H1 (cell line): ENCODE data around the gene ZBTB1. TPM values are rescaled to one million over a fixed set of nuclear protein-coding genes. Genes with fewer than 3 reads are reported as not detected.

ENCODE experiments used
- CTCF ChIA-PET: fragments of 300-600 bp; sonication (Branson Sonifier 250); formaldehyde crosslinking; loops from one replicate; lab custom pipeline; 2021; ENCODE audit not compliant: partially characterized antibody; lab: Charles Lee
- POLR2A ChIA-PET: fragments of 300-600 bp; sonication (Branson Sonifier 250); formaldehyde crosslinking; loops from one replicate; lab custom pipeline; 2021; ENCODE audit warnings: inconsistent platforms; ENCODE audit not compliant: partially characterized antibody; lab: Charles Lee
- DNase-seq, 2 experiments: peaks; one replicate each; pipeline versions ENCODE4 v3.0.0 to v3.0.0-alpha.2; 2010 to 2022; ENCODE audit warnings: low spot score in 2 of 2, low read depth in 1 of 2, mixed read lengths in 1 of 2
- FAIRE-seq: peaks from 2 replicates; lab custom pipeline; 2011; peaks lifted over from hg19 to GRCh38; lab: Jason Lieb, UNC
- H2AFZ ChIP-seq: 2 replicates; pipeline ENCODE4 v1.8.1; 2012; ENCODE audit warnings: low read length, inconsistent platforms
- H2AK5ac ChIP-seq: 2 replicates; pipeline ENCODE4 v1.6.1; 2013; ENCODE audit warnings: low read depth, low read length
- H2BK120ac ChIP-seq: replicated peaks from 2 replicates; pipeline ENCODE3; 2013; ENCODE audit warnings: low read depth, low read length, inconsistent platforms
- H2BK12ac ChIP-seq: 2 replicates; pipeline ENCODE4 v1.6.1; 2013; ENCODE audit warnings: low read depth, low read length
- H2BK15ac ChIP-seq: 2 replicates; pipeline ENCODE4 v1.6.1; 2013; ENCODE audit warnings: low read length
- H2BK20ac ChIP-seq: 2 replicates; pipeline ENCODE4 v1.6.1; 2013; ENCODE audit warnings: low read length
- H2BK5ac ChIP-seq: 2 replicates; pipeline ENCODE4 v1.6.1; 2013; ENCODE audit warnings: low read depth, low read length
- H3K14ac ChIP-seq: 2 replicates; pipeline ENCODE4 v1.6.1; 2013; ENCODE audit warnings: inconsistent platforms; ENCODE audit not compliant: insufficient read length
- H3K18ac ChIP-seq: 2 replicates; pipeline ENCODE4 v1.6.1; 2013; ENCODE audit warnings: low read length; ENCODE audit errors: extremely low read depth
- H3K23ac ChIP-seq: 2 replicates; pipeline ENCODE4 v1.6.1; 2013; ENCODE audit warnings: inconsistent platforms; ENCODE audit not compliant: insufficient read length
- H3K23me2 ChIP-seq: 2 replicates; pipeline ENCODE4 v1.6.1; 2013; ENCODE audit warnings: low read depth, low read length
- H3K27ac ChIP-seq: 2 replicates; pipeline ENCODE4 v1.6.1; 2011; ENCODE audit warnings: low read depth, low read length, inconsistent platforms
- H3K27me3 ChIP-seq, 4 experiments: replicated peaks in 1 of 4; 1 replicate in 1 of 4; 2 replicates in 3 of 4; pipeline versions ENCODE4 v1.6.1 to v1.8.1; 2011 to 2013; ENCODE audit warnings: low read length in 3 of 4, mild to moderate bottlenecking in 3 of 4, inconsistent platforms in 2 of 4, mixed read lengths in 2 of 4, moderate library complexity in 1 of 4; ENCODE audit not compliant: control insufficient read depth in 3 of 4, insufficient read depth in 3 of 4; ENCODE audit errors: extremely low read depth in 1 of 4
- H3K36me3 ChIP-seq, 4 experiments: 2 replicates each; pipeline versions ENCODE4 v1.6.1 to v1.8.1; 2011 to 2013; ENCODE audit warnings: mild to moderate bottlenecking in 4 of 4, low read length in 3 of 4, moderate library complexity in 2 of 4, control low read depth in 1 of 4, inconsistent platforms in 1 of 4; ENCODE audit not compliant: insufficient read depth in 4 of 4, control insufficient read depth in 2 of 4
- H3K4ac ChIP-seq: replicated peaks from 2 replicates; pipeline ENCODE3; 2013; ENCODE audit warnings: low read length, low read depth, mixed read lengths, inconsistent platforms; ENCODE audit not compliant: insufficient read length
- H3K4me1 ChIP-seq, 4 experiments: replicated peaks in 1 of 4; 1 replicate in 1 of 4; 2 replicates in 3 of 4; pipeline versions ENCODE4 v1.6.1 to v1.8.1; 2011 to 2013; ENCODE audit warnings: low read length in 3 of 4, inconsistent platforms in 2 of 4, mixed read lengths in 1 of 4; ENCODE audit not compliant: insufficient read depth in 4 of 4, control insufficient read depth in 3 of 4
- H3K4me2 ChIP-seq, 2 experiments: 2 replicates each; pipeline versions ENCODE4 v1.6.1 to v1.8.1; 2011 to 2013; ENCODE audit warnings: low read depth in 2 of 2, low read length in 2 of 2, control low read depth in 1 of 2, inconsistent platforms in 1 of 2, mild to moderate bottlenecking in 1 of 2; ENCODE audit not compliant: insufficient read depth in 1 of 2
- H3K4me3 ChIP-seq, 4 experiments: fragments of 200-600, 300-600 bp in 1 of 4; sonication (generic), shearing (Covaris generic), sonication (Bioruptor Twin) in 1 of 4; 2 replicates each; pipeline versions ENCODE4 v1.5.1 to v1.8.1; 2011 to 2016; ENCODE audit warnings: low read length in 4 of 4, low read depth in 3 of 4, control low read depth in 2 of 4, inconsistent platforms in 2 of 4, mild to moderate bottlenecking in 2 of 4, mixed read lengths in 1 of 4, moderate library complexity in 1 of 4; ENCODE audit not compliant: insufficient read depth in 2 of 4; ENCODE audit errors: extremely low read depth in 1 of 4
- H3K56ac ChIP-seq: replicated peaks from 2 replicates; pipeline ENCODE3; 2013; ENCODE audit warnings: low read depth, mild to moderate bottlenecking, mixed read lengths, low read length, inconsistent platforms; ENCODE audit not compliant: insufficient read length
- H3K79me1 ChIP-seq: 2 replicates; pipeline ENCODE4 v1.6.1; 2013; ENCODE audit warnings: low read depth, low read length, control low read depth
- H3K79me2 ChIP-seq, 2 experiments: 2 replicates each; pipeline versions ENCODE4 v1.6.1 to v1.8.1; 2012 to 2013; ENCODE audit warnings: low read length in 2 of 2, mild to moderate bottlenecking in 2 of 2, inconsistent platforms in 1 of 2; ENCODE audit not compliant: insufficient read depth in 2 of 2, control insufficient read depth in 1 of 2
- H3K9ac ChIP-seq, 4 experiments: replicated peaks in 1 of 4; 1 replicate in 1 of 4; 2 replicates in 3 of 4; pipeline versions ENCODE4 v1.6.1 to v1.8.1; 2011 to 2013; ENCODE audit warnings: low read depth in 3 of 4, low read length in 3 of 4, control low read depth in 2 of 4, mild to moderate bottlenecking in 2 of 4, moderate library complexity in 2 of 4, inconsistent platforms in 1 of 4; ENCODE audit errors: extremely low read depth in 1 of 4
- H3K9me3 ChIP-seq, 2 experiments: 2 replicates each; pipeline versions ENCODE4 v1.6.1 to v1.8.1; 2012 to 2013; ENCODE audit warnings: mild to moderate bottlenecking in 2 of 2, moderate library complexity in 2 of 2, control low read depth in 1 of 2, inconsistent platforms in 1 of 2, low read depth in 1 of 2, low read length in 1 of 2, mixed read lengths in 1 of 2; ENCODE audit not compliant: insufficient read depth in 2 of 2
- H4K20me1 ChIP-seq, 2 experiments: replicated peaks in 1 of 2; 2 replicates each; pipeline versions ENCODE3 to v1.8.1; 2011 to 2013; ENCODE audit warnings: inconsistent platforms in 2 of 2, low read length in 2 of 2, mild to moderate bottlenecking in 1 of 2; ENCODE audit not compliant: insufficient read depth in 2 of 2, control insufficient read depth in 1 of 2
- H4K5ac ChIP-seq: 2 replicates; pipeline ENCODE4 v1.6.1; 2013; ENCODE audit warnings: low read length, low read depth, mixed read lengths, inconsistent platforms; ENCODE audit not compliant: insufficient read length
- H4K8ac ChIP-seq: 2 replicates; pipeline ENCODE4 v1.8.0; 2013; ENCODE audit warnings: mild to moderate bottlenecking, moderate library complexity, low read length, inconsistent platforms; ENCODE audit not compliant: insufficient read depth; ENCODE audit errors: extremely low read depth
- H4K91ac ChIP-seq: replicated peaks from 2 replicates; pipeline ENCODE3; 2013; ENCODE audit warnings: low read length, mixed read lengths, inconsistent platforms; ENCODE audit not compliant: insufficient read length
- CTCF ChIP-seq, 3 experiments: IDR thresholded peaks; 1 replicate in 2 of 3; 2 replicates in 1 of 3; pipeline versions ENCODE4 v1.5.1 to v1.6.1; 2011; ENCODE audit warnings: low read length in 3 of 3, mild to moderate bottlenecking in 3 of 3, inconsistent platforms in 2 of 3, low read depth in 1 of 3, moderate library complexity in 1 of 3; ENCODE audit not compliant: insufficient read depth in 1 of 3; ENCODE audit errors: control extremely low read depth in 1 of 3
- SRF ChIP-seq: IDR thresholded peaks from 2 replicates; pipeline ENCODE4 v1.6.1; 2011; ENCODE audit warnings: mild to moderate bottlenecking, low read depth, low read length, moderate library complexity
- TCF12 ChIP-seq: IDR thresholded peaks from 2 replicates; pipeline ENCODE4 v1.6.1; 2011; ENCODE audit warnings: low read depth, mild to moderate bottlenecking, low read length
- TEAD4 ChIP-seq: IDR thresholded peaks from 2 replicates; pipeline ENCODE4 v1.6.1; 2012; ENCODE audit warnings: low read depth, low read length, inconsistent platforms, mixed read lengths
- WGBS, 2 experiments: shearing (Covaris generic) in 1 of 2; methylation state at CpG; one replicate each; pipeline versions ENCODE4 v1.1.6 to v1.1.7; 2013 to 2015; ENCODE audit warnings: low lambda C conversion rate in 2 of 2, mixed read lengths in 2 of 2, inconsistent platforms in 1 of 2, low coverage in 1 of 2, missing lambda C conversion rate in 1 of 2; ENCODE audit not compliant: insufficient replicate concordance in 2 of 2, insufficient coverage in 1 of 2, insufficient read length in 1 of 2; ENCODE audit errors: extremely low coverage in 1 of 2, missing lambda C conversion rate in 1 of 2; 5-methylcytosine and 5-hydroxymethylcytosine counted together
- long read RNA-seq, 2 experiments: library from RNA in 1 of 2; library from capped mRNA in 1 of 2; stranded (forward); transcript quantifications; one replicate each; pipeline ENCODE4 v2.0.0, GENCODE V29; 2021; ENCODE audit warnings: inconsistent platforms in 1 of 2
- polyA minus RNA-seq, 3 experiments: library from RNA; depleted of rRNA, polyadenylated mRNA; stranded (reverse); fragments of >200 nt; gene quantifications; 1 replicate in 2 of 3; 2 replicates in 1 of 3; pipeline ENCODE4 v1.2.3, GENCODE V29; 2011
- polyA plus RNA-seq, 7 experiments: library from polyadenylated mRNA; depleted of rRNA in 3 of 7; stranded (reverse) in 5 of 7; unstranded in 2 of 7; fragments of >200 nt in 5 of 7; fragments of 200-250 nt in 2 of 7; gene quantifications; 1 replicate in 5 of 7; 2 replicates in 1 of 7; 4 replicates in 1 of 7; pipeline versions ENCODE4 v1.2.1 to v1.2.3, GENCODE V29; 2011 to 2013; ENCODE audit warnings: missing spikeins in 2 of 7, mixed read lengths in 2 of 7
- total RNA-seq: library from RNA; stranded (reverse); fragmentation: NEBNext Ultra II Directional; extraction: Animal tissue kit (Norgen Biotek cat#: 25700); gene quantifications from 2 replicates; pipeline ENCODE4 v1.2.1, GENCODE V29; 2021

The ZBTB1 gene, protein sequence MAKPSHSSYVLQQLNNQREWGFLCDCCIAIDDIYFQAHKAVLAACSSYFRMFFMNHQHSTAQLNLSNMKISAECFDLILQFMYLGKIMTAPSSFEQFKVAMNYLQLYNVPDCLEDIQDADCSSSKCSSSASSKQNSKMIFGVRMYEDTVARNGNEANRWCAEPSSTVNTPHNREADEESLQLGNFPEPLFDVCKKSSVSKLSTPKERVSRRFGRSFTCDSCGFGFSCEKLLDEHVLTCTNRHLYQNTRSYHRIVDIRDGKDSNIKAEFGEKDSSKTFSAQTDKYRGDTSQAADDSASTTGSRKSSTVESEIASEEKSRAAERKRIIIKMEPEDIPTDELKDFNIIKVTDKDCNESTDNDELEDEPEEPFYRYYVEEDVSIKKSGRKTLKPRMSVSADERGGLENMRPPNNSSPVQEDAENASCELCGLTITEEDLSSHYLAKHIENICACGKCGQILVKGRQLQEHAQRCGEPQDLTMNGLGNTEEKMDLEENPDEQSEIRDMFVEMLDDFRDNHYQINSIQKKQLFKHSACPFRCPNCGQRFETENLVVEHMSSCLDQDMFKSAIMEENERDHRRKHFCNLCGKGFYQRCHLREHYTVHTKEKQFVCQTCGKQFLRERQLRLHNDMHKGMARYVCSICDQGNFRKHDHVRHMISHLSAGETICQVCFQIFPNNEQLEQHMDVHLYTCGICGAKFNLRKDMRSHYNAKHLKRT
- total RNA-seq (27.5 and 27.9 TPM in 2 replicates), polyA plus RNA-seq (2011; rRNA removed) (11.6 and 13.6 TPM in 2 replicates), polyA minus RNA-seq (2011; rRNA and poly(A)+ RNA removed) (18.2 and 26.2 TPM in 2 replicates)
- 14.9 TPM for polyA plus RNA-seq (2011; cell fraction: cytosol; rRNA removed)
- polyA plus RNA-seq (2011; cell fraction: nucleus; rRNA removed) = 12.4 TPM
- 13.0 to 22.0 TPM (median 15.7 TPM) in 4 replicates for polyA plus RNA-seq (2012, experiment 1 of 2)
- 1.1 TPM for polyA plus RNA-seq (2012, experiment 2 of 2)
- polyA plus RNA-seq (2013, experiment 1 of 2) = 16.9 TPM
- polyA plus RNA-seq (2013, experiment 2 of 2) = 16.0 TPM
- polyA minus RNA-seq (2011; cell fraction: cytosol; rRNA and poly(A)+ RNA removed) = 18.5 TPM
- polyA minus RNA-seq (2011; cell fraction: nucleus; rRNA and poly(A)+ RNA removed) = 37.6 TPM
- long read RNA-seq, experiment 1, partial matches to known transcripts = 2 of 25 reads
- long read RNA-seq, experiment 1, other reads (novel, unspliced or antisense) = 23 of 25 reads
- long read RNA-seq, experiment 2 = 0 reads

DNA sequence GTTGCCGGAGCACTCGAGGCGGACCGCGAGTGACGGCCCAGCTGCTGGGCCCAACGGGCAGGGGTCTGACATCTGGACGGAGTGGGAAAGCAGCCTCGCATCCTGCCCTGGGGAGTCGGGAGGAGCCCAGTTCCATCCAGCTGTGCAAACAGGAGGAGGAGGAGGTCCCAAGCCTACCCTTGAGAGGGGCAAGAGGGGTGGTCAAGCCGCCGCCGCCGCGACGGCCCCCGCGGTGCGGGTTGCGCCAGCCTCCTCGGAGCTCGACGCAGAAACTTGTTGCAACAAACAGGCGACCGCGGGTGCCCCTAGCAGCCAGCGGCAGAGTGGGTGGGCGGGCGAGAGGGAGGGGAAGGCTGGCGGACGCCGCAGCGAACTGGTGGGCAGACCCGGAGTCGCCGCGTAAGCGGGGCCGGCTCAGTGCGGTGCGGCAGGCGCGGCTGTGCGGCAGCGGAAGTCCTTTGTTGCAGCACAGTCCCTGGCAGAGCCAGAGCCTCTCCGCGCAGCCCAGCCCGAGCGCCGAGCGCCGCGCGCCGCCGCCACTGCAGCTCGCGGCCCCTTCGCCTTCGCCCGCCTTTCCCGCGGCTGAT lies at the start of gene ZBTB1:
Gene ZBTB1 (plus strand): TSS at position 461 of the 587 bp plus-strand sequence. CDS start 16,735 bp downstream, outside the sequence.
- CTCF ChIA-PET = interaction anchor here (0.5 to 1.4 kb wide), 5 partner anchors 12 to 406 kb away, joined by 3 to 6 read pairs (median 3); no protein-coding TSS in a partner anchor
- no peak within 1 kb of the TSS for H2AFZ ChIP-seq
- TF ChIP-seq SRF (no peak), TEAD4 (no peak), TCF12 (no peak), CTCF (IDR thresholded peaks at IDR 0.05; ENCODE audit: control extremely low read depth in 1 of 3, insufficient read depth in 1 of 3, low read depth in 1 of 3, low read length in 3 of 3) (no peak)

More for the DNA sequence above, at the start of gene ZBTB1:
- Histone ChIP-seq H4K20me1 (peaks cover 3 to 6% of the 10 kb centered on the region in 2 experiments), H3K18ac (peak within 1 kb of the TSS; percentile 99), H3K79me1 (peaks cover 6% of the 10 kb centered on the region), H3K79me2 (peaks cover 11 to 73% of the 10 kb centered on the region in 2 experiments; a peak in 3 of 4 replicates), H3K27ac (peak within 1 kb of the TSS; percentile 96), H3K27me3 (no peaks in the 10 kb centered on the region), H4K91ac (peak within 1 kb of the TSS; percentile 99), H3K23me2 (peaks cover 19% of the 10 kb centered on the region), H3K36me3 (no peaks in the 10 kb centered on the region), H3K14ac (peak within 1 kb of the TSS; percentile 84), H2BK120ac (peak within 1 kb of the TSS; percentile 77), H3K4me2 (peak within 1 kb of the TSS; percentile 97), H2BK15ac (0 out of 2 replicates have a peak within 1 kb of the TSS, but pooled peaks have one; percentile 67), H3K9me3 (no peaks in the 10 kb centered on the region), H3K4me3 (peak within 1 kb of the TSS; percentile 68 to 93 (median 78)), H4K5ac (peak within 1 kb of the TSS; percentile 99), H3K56ac (peak within 1 kb of the TSS; percentile 94), H2BK12ac (peak within 1 kb of the TSS; percentile 77; the same call in 1 of the 2 replicates), H3K9ac (peak within 1 kb of the TSS; percentile 95 to 98 (median 96)), H2BK5ac (peak within 1 kb of the TSS; percentile 96), H3K4ac (peak within 1 kb of the TSS; percentile 98), H2BK20ac (no peak within 1 kb of the TSS), H2AK5ac (peak within 1 kb of the TSS; percentile 89; the same call in 1 of the 2 replicates), H4K8ac (peak within 1 kb of the TSS; percentile 99), H3K23ac (no peak within 1 kb of the TSS), H3K4me1 (peaks cover 2 to 16% (median 12%) of the 10 kb centered on the region in 4 experiments; a peak in 5 of 7 replicates)
- 0% methylated on average over 50 of the region's 63 CpGs; no CpG with 5 or more reads in 1 of the 2 experiments for WGBS, 2 experiments
- FAIRE-seq = no peak
- POLR2A ChIA-PET = interaction anchor here (0.8 to 4.4 kb wide), 46 partner anchors 9 to 262 kb away, joined by 3 to 52 read pairs (median 4); partner anchors contain the start of genes AKAP5, HSPA2 and MTHFD1
- DNase-seq = peak; percentile 63 to 84
